Sigmoid colon (tissue), 7 donors: ENCODE results near the gene TULP1. TPM values are rescaled to one million over a fixed set of nuclear protein-coding genes. Genes with fewer than 3 reads are reported as not detected.

Source experiments
- DNase-seq: peaks from one replicate; pipeline ENCODE4 v3.0.0-alpha.2; 2019
- H3K27ac ChIP-seq, 4 donors: fragments of 200-600 bp; sonication (generic); one replicate each; pipeline ENCODE4 v1.5.1; 2016 to 2019; ENCODE audit warnings: mild to moderate bottlenecking in 1 of 4
- H3K27me3 ChIP-seq, 3 donors: fragments of 200-600 bp; sonication (generic); one replicate each; pipeline ENCODE4 v1.5.1; 2019; ENCODE audit warnings: mild to moderate bottlenecking in 1 of 3
- H3K36me3 ChIP-seq, 4 donors: fragments of 200-600 bp; sonication (generic); one replicate each; pipeline ENCODE4 v1.5.1; 2016 to 2019
- H3K4me1 ChIP-seq, 4 donors: fragments of 200-600 bp; sonication (generic); one replicate each; pipeline ENCODE4 v1.5.1; 2017 to 2019
- H3K4me3 ChIP-seq, 4 donors: fragments of 200-600 bp; sonication (generic); one replicate each; pipeline ENCODE4 v1.5.1; 2017 to 2019; ENCODE audit warnings: mild to moderate bottlenecking in 2 of 4, moderate library complexity in 1 of 4
- H3K9me3 ChIP-seq, 4 donors: fragments of 200-600 bp in 3 of 4; sonication (generic) in 3 of 4; one replicate each; pipeline versions ENCODE4 v1.5.1 to v1.6.1; 2013 to 2019
- EP300 ChIP-seq, 4 donors: sonication (generic); formaldehyde crosslinking; IDR thresholded peaks; one replicate each; pipeline ENCODE4 v1.6.1; 2017; ENCODE audit warnings: antibody characterized with exemption in 4 of 4
- POLR2A ChIP-seq, 2 donors: fragments of 450-650 bp; IDR thresholded peaks; one replicate each; pipeline ENCODE4 v1.6.1; 2016; ENCODE audit warnings: antibody characterized with exemption in 2 of 2, mild to moderate bottlenecking in 2 of 2, moderate library complexity in 2 of 2
- POLR2AphosphoS5 ChIP-seq, 4 donors: sonication (generic); formaldehyde crosslinking; IDR thresholded peaks; one replicate each; pipeline ENCODE4 v1.6.1; 2017; ENCODE audit warnings: antibody characterized with exemption in 4 of 4
- WGBS, 2 donors: extraction: QIAGEN DNeasy Blood & Tissue Kit; methylation state at CpG; one replicate each; pipeline ENCODE4 v1.1.7; 2013; 5-methylcytosine and 5-hydroxymethylcytosine counted together
- intact Hi-C: fragments of 100-400 bp; cut with DNase I; formaldehyde crosslinking; loops from one replicate; pipeline ENCODE4 v1.15.1; 2023
- polyA plus RNA-seq, 3 donors: library from polyadenylated mRNA; stranded (reverse); fragments of 200-250 nt; gene quantifications; one replicate each; pipeline ENCODE4 v1.2.3, GENCODE V29; 2013
- total RNA-seq, 4 donors: library from RNA; depleted of rRNA; stranded (reverse); fragments of >200 nt; gene quantifications; one replicate each; pipeline ENCODE4 v1.1.0, GENCODE V29; 2016
- TF ChIP-seq, protein P1 (sequence below), 4 experiments: fragments of 450-650 bp in 3 of 4; fragments of 200-600 bp in 1 of 4; IDR thresholded peaks; one replicate each; pipeline ENCODE4 v1.5.1; 2016 to 2019; ENCODE audit warnings: antibody characterized with exemption in 4 of 4, mild to moderate bottlenecking in 3 of 4, moderate library complexity in 2 of 4
- donor health status: healthy with polysubstance abuse.
- donor health status: Bipolar disorder and iron deficiency.
- donor health status: healthy.

The TULP1 gene
- total and polyA plus RNA-seq, 7 donors, result not detected

DNA sequence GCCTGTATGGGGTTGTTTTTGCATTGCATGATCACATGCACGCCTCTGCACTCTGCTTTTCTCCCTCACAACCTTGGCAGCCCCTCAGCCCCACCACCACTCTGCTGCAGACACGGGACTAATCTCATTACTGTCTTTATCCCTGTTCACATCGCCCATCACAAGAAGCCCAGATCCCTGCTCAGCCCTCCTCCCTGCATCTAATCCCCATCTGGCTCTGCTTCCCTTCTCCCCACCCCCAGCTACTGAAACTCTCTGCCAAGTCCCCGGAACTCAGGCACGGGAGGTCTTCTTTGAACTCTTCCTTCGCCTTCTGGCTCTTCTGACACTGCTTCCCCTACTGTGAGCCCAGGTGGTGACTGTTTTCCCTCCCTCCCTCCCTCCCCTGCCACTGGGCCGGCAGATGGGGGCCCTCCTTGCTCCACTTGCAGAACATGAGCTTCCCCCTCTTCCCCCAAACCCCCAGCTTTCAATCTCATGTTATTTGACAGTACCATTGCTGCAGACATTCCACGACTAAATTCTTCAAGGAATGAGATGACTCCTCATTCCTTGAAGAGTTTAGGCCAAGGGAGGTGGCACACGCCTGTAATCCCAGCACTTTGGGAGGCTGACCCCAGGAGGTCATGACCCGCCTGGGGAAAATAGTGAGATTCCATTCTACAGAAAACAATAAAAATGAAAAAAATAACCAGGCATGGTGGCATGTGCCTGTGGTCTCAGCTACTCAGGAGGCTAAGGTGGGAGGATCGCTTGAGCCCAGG is 21.9 kb upstream of the TULP1 start:
- no peaks in the 10 kb centered on the region for H3K9me3 ChIP-seq
- TF ChIP-seq, protein P1, sequence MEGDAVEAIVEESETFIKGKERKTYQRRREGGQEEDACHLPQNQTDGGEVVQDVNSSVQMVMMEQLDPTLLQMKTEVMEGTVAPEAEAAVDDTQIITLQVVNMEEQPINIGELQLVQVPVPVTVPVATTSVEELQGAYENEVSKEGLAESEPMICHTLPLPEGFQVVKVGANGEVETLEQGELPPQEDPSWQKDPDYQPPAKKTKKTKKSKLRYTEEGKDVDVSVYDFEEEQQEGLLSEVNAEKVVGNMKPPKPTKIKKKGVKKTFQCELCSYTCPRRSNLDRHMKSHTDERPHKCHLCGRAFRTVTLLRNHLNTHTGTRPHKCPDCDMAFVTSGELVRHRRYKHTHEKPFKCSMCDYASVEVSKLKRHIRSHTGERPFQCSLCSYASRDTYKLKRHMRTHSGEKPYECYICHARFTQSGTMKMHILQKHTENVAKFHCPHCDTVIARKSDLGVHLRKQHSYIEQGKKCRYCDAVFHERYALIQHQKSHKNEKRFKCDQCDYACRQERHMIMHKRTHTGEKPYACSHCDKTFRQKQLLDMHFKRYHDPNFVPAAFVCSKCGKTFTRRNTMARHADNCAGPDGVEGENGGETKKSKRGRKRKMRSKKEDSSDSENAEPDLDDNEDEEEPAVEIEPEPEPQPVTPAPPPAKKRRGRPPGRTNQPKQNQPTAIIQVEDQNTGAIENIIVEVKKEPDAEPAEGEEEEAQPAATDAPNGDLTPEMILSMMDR (IDR thresholded peaks at IDR 0.05), result no peak
- TF ChIP-seq POLR2AphosphoS5 (IDR thresholded peaks at IDR 0.05), result no peak
- TF ChIP-seq POLR2A (IDR thresholded peaks at IDR 0.05), result no peak
- TF ChIP-seq EP300 (IDR thresholded peaks at IDR 0.05), result no peak
- H3K4me1 ChIP-seq, result peaks cover 0 to 8% (median 4%) of the 10 kb centered on the region in 4 donors
- H3K4me3 ChIP-seq, result no peak overlapping the region
- H3K27ac ChIP-seq, result no peak overlapping the region
- WGBS, 2 donors, result 42 to 71% methylated on average over 11 of the region's 11 CpGs
- DNase-seq, result no peak
- H3K36me3 ChIP-seq, result no peaks in the 10 kb centered on the region
- H3K27me3 ChIP-seq, result no peaks in the 10 kb centered on the region
- intact Hi-C loops, result no loop called here

DNA sequence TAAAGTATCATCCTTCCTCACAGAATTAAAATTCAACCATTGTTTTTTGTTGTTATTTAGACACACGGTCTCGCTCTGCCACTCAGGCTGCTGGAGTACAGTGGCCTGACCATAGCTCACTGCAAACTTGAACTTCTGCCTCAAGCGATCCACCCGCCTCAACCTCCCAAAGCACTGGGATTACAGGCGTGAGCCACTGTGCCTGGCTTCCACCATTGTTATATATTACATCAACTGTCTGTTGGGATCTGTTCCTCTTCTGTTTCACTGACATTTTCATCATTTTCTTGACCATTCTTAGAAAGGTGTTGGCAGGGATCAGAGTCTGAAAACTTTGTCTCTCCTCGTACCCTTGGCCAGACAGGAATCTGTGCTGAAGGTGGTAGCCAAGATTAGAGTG is 21.3 kb upstream of the TULP1 start:
- no peak overlapping the region for H3K4me3 ChIP-seq
- H3K9me3 ChIP-seq, result no peaks in the 10 kb centered on the region
- no peaks in the 10 kb centered on the region for H3K36me3 ChIP-seq
- WGBS, 2 donors, result 71 to 81% methylated on average over 6 of the region's 6 CpGs
- intact Hi-C loops, result no loop called here
- TF ChIP-seq, protein P1 (IDR thresholded peaks at IDR 0.05), result no peak
- DNase-seq, result no peak
- H3K4me1 ChIP-seq, result peaks cover 0 to 8% (median 4%) of the 10 kb centered on the region in 4 donors
- no peaks in the 10 kb centered on the region for H3K27me3 ChIP-seq
- H3K27ac ChIP-seq, result no peak overlapping the region

DNA sequence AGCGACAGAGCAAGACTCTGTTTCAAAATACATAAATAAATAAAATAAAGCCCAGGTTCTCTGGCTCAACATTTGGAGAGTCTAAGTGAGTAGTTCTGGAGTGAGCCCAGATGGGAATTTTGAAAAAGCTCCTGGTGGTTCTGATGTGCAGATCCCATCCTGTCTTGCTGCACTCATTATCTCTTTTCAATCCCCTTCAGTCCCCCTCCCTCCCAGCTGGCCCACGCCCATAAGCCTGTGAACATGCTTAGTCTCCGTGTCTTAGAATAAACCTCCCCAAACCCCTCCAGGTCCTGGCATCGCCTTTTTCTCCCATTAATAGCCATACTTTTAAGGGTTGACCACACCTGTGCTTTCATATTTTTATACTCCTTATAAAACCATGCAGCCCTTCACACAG is 19.4 kb upstream of the TULP1 start:
- Histone ChIP-seq H3K27me3 (no peaks in the 10 kb centered on the region), H3K27ac (no peak overlapping the region), H3K9me3 (no peaks in the 10 kb centered on the region), H3K36me3 (no peaks in the 10 kb centered on the region), H3K4me3 (no peak overlapping the region), H3K4me1 (peaks cover 0 to 8% (median 4%) of the 10 kb centered on the region in 4 donors)
- 64 to 88% methylated on average over 4 of the region's 4 CpGs for WGBS, 2 donors
- no peak for DNase-seq
- intact Hi-C loops, result no loop called here
- no peak for TF ChIP-seq POLR2AphosphoS5 (IDR thresholded peaks at IDR 0.05)
- no peak for TF ChIP-seq POLR2A (IDR thresholded peaks at IDR 0.05)
- TF ChIP-seq EP300 (IDR thresholded peaks at IDR 0.05), result no peak
- TF ChIP-seq, protein P1 (IDR thresholded peaks at IDR 0.05), result no peak

DNA sequence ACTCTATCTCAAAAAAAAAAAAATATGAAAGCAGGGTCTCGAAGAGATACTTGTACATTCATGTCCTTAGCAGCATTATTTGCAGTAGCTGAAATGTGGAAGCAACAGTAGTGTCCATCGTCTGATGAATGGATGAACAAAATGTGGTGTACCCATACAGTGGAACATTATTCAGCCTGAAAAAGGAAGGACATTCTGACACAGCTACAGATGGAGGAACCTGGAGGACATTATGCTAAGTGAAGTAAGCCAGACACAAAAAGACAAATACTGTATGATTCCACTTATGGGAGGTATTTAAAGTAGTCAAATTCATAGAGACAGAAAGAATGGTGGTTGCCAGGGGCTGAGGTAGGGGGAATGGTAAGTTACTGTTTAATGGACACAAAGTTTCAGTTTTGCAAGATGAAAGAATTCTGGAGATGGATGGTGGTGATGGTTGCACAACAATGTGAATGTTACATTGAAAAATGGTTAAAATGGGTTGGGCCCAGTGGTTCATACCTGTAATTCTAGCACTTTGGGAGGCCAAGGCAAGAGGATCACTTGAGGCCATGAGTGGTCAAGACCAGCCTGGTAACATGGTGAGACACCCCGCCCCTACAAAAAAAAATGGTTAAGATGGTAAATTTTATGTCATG is 11.8 kb upstream of the TULP1 start:
- TF ChIP-seq, protein P1 (IDR thresholded peaks at IDR 0.05), result no peak
- no peak for TF ChIP-seq EP300 (IDR thresholded peaks at IDR 0.05)
- TF ChIP-seq POLR2A (IDR thresholded peaks at IDR 0.05), result no peak
- no peak for TF ChIP-seq POLR2AphosphoS5 (IDR thresholded peaks at IDR 0.05)
- intact Hi-C loops, result loop anchor here (5.0 to 10.0 kb wide), 2 partner anchors 100 to 163 kb away; partner anchors contain the start of gene FKBP5
- Histone ChIP-seq H3K4me1 (peaks cover 0 to 9% (median 2%) of the 10 kb centered on the region in 4 donors), H3K27ac (no peak overlapping the region), H3K27me3 (no peaks in the 10 kb centered on the region), H3K36me3 (no peaks in the 10 kb centered on the region), H3K9me3 (no peaks in the 10 kb centered on the region), H3K4me3 (no peak overlapping the region)
- DNase-seq, result no peak
- WGBS, 2 donors, result 92 to 94% methylated on average over 3 of the region's 3 CpGs
